ENCODE results near the gene RALGPS1. TPM values are rescaled to one million over a fixed set of nuclear protein-coding genes. Genes with fewer than 3 reads are reported as not detected.

Gene RALGPS1
- total RNA-seq, 5 donors from 2014 or later (not counting 1 experiment from before 2014, with no cell fraction given): 7.3 to 13.9 (median 9.4) TPM

GRCh38 chr9:127175319-127175715 is 260.7 kb downstream of the RALGPS1 start:
- H3K4me3 Mint-ChIP-seq: no peak overlapping the region
- CTCF ChIA-PET: interaction anchor here in 1 of 2 donors (0.5 kb wide), 1 partner anchor 360 kb away, joined by 5 read pairs; no protein-coding TSS in a partner anchor
- 96% methylated on average over 3 of the region's 7 CpGs for WGBS (ENCODE audit: insufficient coverage)

GRCh38 chr9:127175764-127176163 is 261.2 kb downstream of the RALGPS1 start:
- Histone ChIP-seq H3K9me3 (no peaks in the 10 kb centered on the region), H3K4me1 (ENCODE audit: control insufficient read depth in 1 of 2, extremely low read depth in 1 of 2, insufficient read depth in 2 of 2, low read length in 2 of 2) (no peaks in the 10 kb centered on the region), H3K4me3 (ENCODE audit: control insufficient read depth in 1 of 2, extremely low read depth in 1 of 2, low read length in 1 of 2) (no peak overlapping the region), H3K36me3 (ENCODE audit: control insufficient read depth in 2 of 2, extremely low read depth in 1 of 2, insufficient read depth in 1 of 2, low read length in 1 of 2) (no peaks in the 10 kb centered on the region), H3K27ac (ENCODE audit: low read length) (no peak overlapping the region), H3K27me3 (replicated peaks in 1 of 2; ENCODE audit: control insufficient read depth in 2 of 2, extremely low read depth in 1 of 2, insufficient read depth in 2 of 2, low read length in 1 of 2) (peaks cover 0 to 5% of the 10 kb centered on the region in 2 experiments)
- DNase-seq (no peak), ATAC-seq (replicated peaks in 1 of 4) (no peak)
- Mint-ChIP-seq H3K4me1 (no peaks in the 10 kb centered on the region), H3K36me3 (peaks cover 31% of the 10 kb centered on the region), H3K27ac (no peak overlapping the region), H3K4me3 (no peak overlapping the region), H3K27me3 (no peaks in the 10 kb centered on the region), H3K9me3 (no peaks in the 10 kb centered on the region)
- WGBS (ENCODE audit: insufficient coverage): 88% methylated on average over 3 of the region's 6 CpGs
- ChIA-PET CTCF (interaction anchor here in 1 of 2 donors (0.5 kb wide), 1 partner anchor 361 kb away, joined by 5 read pairs; no protein-coding TSS in a partner anchor), POLR2A (no interaction called here)

More at GRCh38 chr9:127175319-127175715, 260.7 kb downstream of the RALGPS1 start:
- Histone ChIP-seq H3K9me3 (no peaks in the 10 kb centered on the region), H3K27me3 (replicated peaks in 1 of 2; ENCODE audit: control insufficient read depth in 2 of 2, extremely low read depth in 1 of 2, insufficient read depth in 2 of 2, low read length in 1 of 2) (peaks cover 0 to 5% of the 10 kb centered on the region in 2 experiments), H3K4me1 (ENCODE audit: control insufficient read depth in 1 of 2, extremely low read depth in 1 of 2, insufficient read depth in 2 of 2, low read length in 2 of 2) (no peaks in the 10 kb centered on the region), H3K4me3 (ENCODE audit: control insufficient read depth in 1 of 2, extremely low read depth in 1 of 2, low read length in 1 of 2) (no peak overlapping the region), H3K36me3 (ENCODE audit: control insufficient read depth in 2 of 2, extremely low read depth in 1 of 2, insufficient read depth in 1 of 2, low read length in 1 of 2) (no peaks in the 10 kb centered on the region), H3K27ac (ENCODE audit: low read length) (no peak overlapping the region)
- no peak for DNase-seq
- H3K9me3 Mint-ChIP-seq: no peaks in the 10 kb centered on the region
- no peak overlapping the region for H3K27ac Mint-ChIP-seq
- H3K4me1 Mint-ChIP-seq: no peaks in the 10 kb centered on the region
- no peaks in the 10 kb centered on the region for H3K27me3 Mint-ChIP-seq
- POLR2A ChIA-PET: no interaction called here
- ATAC-seq (replicated peaks in 1 of 4): no peak
- H3K36me3 Mint-ChIP-seq: peaks cover 31% of the 10 kb centered on the region

- no peak for ATAC-seq (replicated peaks in 1 of 4)
- Mint-ChIP-seq H3K4me3 (no peak overlapping the region), H3K27ac (no peak overlapping the region), H3K4me1 (peaks cover 0 to under 1% (median 0%) of the 10 kb centered on the region in 3 donors), H3K36me3 (peaks cover 31% of the 10 kb centered on the region), H3K9me3 (no peaks in the 10 kb centered on the region), H3K27me3 (no peaks in the 10 kb centered on the region)
- Histone ChIP-seq H3K27ac (ENCODE audit: low read length) (no peak overlapping the region), H3K27me3 (replicated peaks in 1 of 2; ENCODE audit: control insufficient read depth in 2 of 2, extremely low read depth in 1 of 2, insufficient read depth in 2 of 2, low read length in 1 of 2) (peaks cover 0 to 5% of the 10 kb centered on the region in 2 experiments), H3K4me1 (ENCODE audit: control insufficient read depth in 1 of 2, extremely low read depth in 1 of 2, insufficient read depth in 2 of 2, low read length in 2 of 2) (no peaks in the 10 kb centered on the region), H3K36me3 (ENCODE audit: control insufficient read depth in 2 of 2, extremely low read depth in 1 of 2, insufficient read depth in 1 of 2, low read length in 1 of 2) (no peaks in the 10 kb centered on the region), H3K4me3 (ENCODE audit: control insufficient read depth in 1 of 2, extremely low read depth in 1 of 2, low read length in 1 of 2) (no peak overlapping the region), H3K9me3 (no peaks in the 10 kb centered on the region)
- POLR2A ChIA-PET: no interaction called here
- no peak for DNase-seq
- CTCF ChIA-PET: no interaction called here
- WGBS (ENCODE audit: insufficient coverage): 90% methylated on average over 2 of the region's 3 CpGs
Measured at GRCh38 chr9:127176631-127177030, 262.0 kb downstream of the RALGPS1 start.

GRCh38 chr9:127177231-127177630 is 262.6 kb downstream of the RALGPS1 start:
- Mint-ChIP-seq H3K9me3 (no peaks in the 10 kb centered on the region), H3K4me1 (peaks cover 0 to 3% (median 0%) of the 10 kb centered on the region in 3 donors), H3K36me3 (peaks cover 31% of the 10 kb centered on the region), H3K27ac (no peak overlapping the region), H3K4me3 (no peak overlapping the region), H3K27me3 (no peaks in the 10 kb centered on the region)
- H3K36me3 ChIP-seq (ENCODE audit: control insufficient read depth in 2 of 2, extremely low read depth in 1 of 2, insufficient read depth in 1 of 2, low read length in 1 of 2): no peaks in the 10 kb centered on the region
- CTCF ChIA-PET: no interaction called here
- ATAC-seq (replicated peaks in 1 of 4) (no peak), DNase-seq (no peak)
- H3K27me3 ChIP-seq (replicated peaks in 1 of 2; ENCODE audit: control insufficient read depth in 2 of 2, extremely low read depth in 1 of 2, insufficient read depth in 2 of 2, low read length in 1 of 2): peaks cover 0 to 5% of the 10 kb centered on the region in 2 experiments
- no peaks in the 10 kb centered on the region for H3K4me1 ChIP-seq (ENCODE audit: control insufficient read depth in 1 of 2, extremely low read depth in 1 of 2, insufficient read depth in 2 of 2, low read length in 2 of 2)
- POLR2A ChIA-PET: no interaction called here
- no peaks in the 10 kb centered on the region for H3K9me3 ChIP-seq
- no peak overlapping the region for H3K27ac ChIP-seq (ENCODE audit: low read length)
- WGBS (ENCODE audit: insufficient coverage): 80% methylated on average over 6 of the region's 6 CpGs
- H3K4me3 ChIP-seq (ENCODE audit: control insufficient read depth in 1 of 2, extremely low read depth in 1 of 2, low read length in 1 of 2): no peak overlapping the region

- H3K9me3 Mint-ChIP-seq: no peaks in the 10 kb centered on the region
- Histone ChIP-seq H3K27me3 (replicated peaks in 1 of 2; ENCODE audit: control insufficient read depth in 2 of 2, extremely low read depth in 1 of 2, insufficient read depth in 2 of 2, low read length in 1 of 2) (peaks cover 0 to 5% of the 10 kb centered on the region in 2 experiments), H3K4me1 (ENCODE audit: control insufficient read depth in 1 of 2, extremely low read depth in 1 of 2, insufficient read depth in 2 of 2, low read length in 2 of 2) (no peaks in the 10 kb centered on the region), H3K4me3 (ENCODE audit: control insufficient read depth in 1 of 2, extremely low read depth in 1 of 2, low read length in 1 of 2) (no peak overlapping the region), H3K27ac (ENCODE audit: low read length) (no peak overlapping the region), H3K9me3 (no peaks in the 10 kb centered on the region), H3K36me3 (ENCODE audit: control insufficient read depth in 2 of 2, extremely low read depth in 1 of 2, insufficient read depth in 1 of 2, low read length in 1 of 2) (no peaks in the 10 kb centered on the region)
- peaks cover 26% of the 10 kb centered on the region for H3K36me3 Mint-ChIP-seq
- CTCF ChIA-PET: no interaction called here
- H3K4me1 Mint-ChIP-seq: peaks cover 0 to 3% (median 0%) of the 10 kb centered on the region in 3 donors
- no peak overlapping the region for H3K27ac Mint-ChIP-seq
- POLR2A ChIA-PET: no interaction called here
- WGBS (ENCODE audit: insufficient coverage): 94% methylated on average over 2 of the region's 3 CpGs
- ATAC-seq (replicated peaks in 1 of 4) (no peak), DNase-seq (peak in 1 of 35 experiments; percentile 11)
- no peak overlapping the region for H3K4me3 Mint-ChIP-seq
- H3K27me3 Mint-ChIP-seq: no peaks in the 10 kb centered on the region
Measured at GRCh38 chr9:127177665-127178265, 263.2 kb downstream of the RALGPS1 start.

GRCh38 chr9:127178686-127179632 is 264.4 kb downstream of the RALGPS1 start:
- ChIA-PET POLR2A (interaction anchor here in 1 of 2 donors (0.6 kb wide), 1 partner anchor 31 kb away, joined by 3 read pairs; no protein-coding TSS in a partner anchor), CTCF (no interaction called here)
- WGBS (ENCODE audit: insufficient coverage): 87% methylated on average over 10 of the region's 12 CpGs
- Mint-ChIP-seq H3K9me3 (no peaks in the 10 kb centered on the region), H3K27me3 (no peaks in the 10 kb centered on the region), H3K36me3 (peaks cover 29% of the 10 kb centered on the region), H3K27ac (no peak overlapping the region), H3K4me3 (no peak overlapping the region), H3K4me1 (peaks cover 0 to 3% (median 0%) of the 10 kb centered on the region in 3 donors)
- DNase-seq (peak in 1 of 35 experiments; percentile 14), ATAC-seq (replicated peaks in 1 of 4) (no peak)
- H3K4me3 ChIP-seq (ENCODE audit: control insufficient read depth in 1 of 2, extremely low read depth in 1 of 2, low read length in 1 of 2): no peak overlapping the region
- H3K9me3 ChIP-seq: no peaks in the 10 kb centered on the region
- H3K27me3 ChIP-seq (replicated peaks in 1 of 2; ENCODE audit: control insufficient read depth in 2 of 2, extremely low read depth in 1 of 2, insufficient read depth in 2 of 2, low read length in 1 of 2): peaks cover 0 to 5% of the 10 kb centered on the region in 2 experiments
- H3K27ac ChIP-seq (ENCODE audit: low read length): no peak overlapping the region
- no peaks in the 10 kb centered on the region for H3K36me3 ChIP-seq (ENCODE audit: control insufficient read depth in 2 of 2, extremely low read depth in 1 of 2, insufficient read depth in 1 of 2, low read length in 1 of 2)
- no peaks in the 10 kb centered on the region for H3K4me1 ChIP-seq (ENCODE audit: control insufficient read depth in 1 of 2, extremely low read depth in 1 of 2, insufficient read depth in 2 of 2, low read length in 2 of 2)
